NCI-H2227 treated with DMSO at 0.1 percent for 48 hours (cell line): ENCODE results near the gene GOLGA7B.

ENCODE experiments used
- DNase-seq: peaks from one replicate; lab custom pipeline; 2025; lab: John Stamatoyannopoulos, UW

GOLGA7B gene

GRCh38 chr10:97849687-97850402, at the start of gene GOLGA7B:
Gene GOLGA7B, plus strand, starts transcription at chr10:97849843. Its CDS starts 461 bp downstream, at chr10:97850304.
- peak; percentile 55 for DNase-seq

- DNase-seq: no peak
These were observed 49.2 kb upstream of the GOLGA7B start for GRCh38 chr10:97800474-97800873.

- DNase-seq: no peak
These were observed 48.2 kb upstream of the GOLGA7B start for GRCh38 chr10:97801422-97801821.

GRCh38 chr10:97805096-97805884, 44.4 kb upstream of the GOLGA7B start:
- no peak for DNase-seq

GRCh38 chr10:97805949-97806348, 43.7 kb upstream of the GOLGA7B start:
- no peak for DNase-seq

- no peak for DNase-seq
These were observed 39.2 kb upstream of the GOLGA7B start for GRCh38 chr10:97810446-97810845.

GRCh38 chr10:97811958-97812357, 37.7 kb upstream of the GOLGA7B start:
- DNase-seq: no peak

GRCh38 chr10:97812696-97813095, 36.9 kb upstream of the GOLGA7B start:
- no peak for DNase-seq

GRCh38 chr10:97813311-97813710, 36.3 kb upstream of the GOLGA7B start:
- no peak for DNase-seq

- DNase-seq: no peak
These were observed 34.6 kb upstream of the GOLGA7B start for GRCh38 chr10:97814996-97815395.

- DNase-seq: no peak
These were observed 33.0 kb upstream of the GOLGA7B start for GRCh38 chr10:97816609-97817008.

- no peak for DNase-seq
These were observed 31.1 kb upstream of the GOLGA7B start for GRCh38 chr10:97818572-97818971.

- no peak for DNase-seq
These were observed 29.4 kb upstream of the GOLGA7B start for GRCh38 chr10:97820096-97820704.

GRCh38 chr10:97821308-97822038, 28.2 kb upstream of the GOLGA7B start:
- DNase-seq: no peak

GRCh38 chr10:97822261-97822687, 27.4 kb upstream of the GOLGA7B start:
- DNase-seq: no peak

GRCh38 chr10:97823734-97824133, 25.9 kb upstream of the GOLGA7B start:
- peak; percentile 21 for DNase-seq

- no peak for DNase-seq
These were observed 24.5 kb upstream of the GOLGA7B start for GRCh38 chr10:97825020-97825760.

- DNase-seq: no peak
These were observed 22.8 kb upstream of the GOLGA7B start for GRCh38 chr10:97826892-97827291.

GRCh38 chr10:97827702-97828291, 21.8 kb upstream of the GOLGA7B start:
- DNase-seq: no peak

- no peak for DNase-seq
These were observed 20.9 kb upstream of the GOLGA7B start for GRCh38 chr10:97828721-97829120.

GRCh38 chr10:97830064-97830463, 19.6 kb upstream of the GOLGA7B start:
- DNase-seq: no peak
